Ectodermal cell (in vitro differentiated cells): ENCODE measurements around the gene RBBP9.
A peak's percentile ranks its signal among the peaks of the same experiment; 100 is the strongest.
"Not testable (repeated sequence)": the region's sequence is repeated elsewhere in the genome, so short reads cannot be mapped to it uniquely, and the experiment has no call there.

Experiments
- H3K27ac ChIP-seq: 2 replicates; pipeline ENCODE4 v1.7.0; 2013; ENCODE audit warnings: mild to moderate bottlenecking, low read depth, low read length; ENCODE audit not compliant: insufficient read depth, poor library complexity, severe bottlenecking
- H3K27me3 ChIP-seq: 2 replicates; pipeline ENCODE4 v1.7.0; 2013; ENCODE audit warnings: mild to moderate bottlenecking, low read length; ENCODE audit not compliant: insufficient read depth, control insufficient read depth, poor library complexity, severe bottlenecking
- H3K36me3 ChIP-seq: one replicate; pipeline ENCODE4 v1.7.0; 2013; ENCODE audit warnings: low read length; ENCODE audit not compliant: control insufficient read depth, insufficient read depth
- H3K4me1 ChIP-seq: one replicate; pipeline ENCODE4 v1.7.0; 2013; ENCODE audit warnings: low read length; ENCODE audit not compliant: control insufficient read depth, insufficient read depth
- H3K4me3 ChIP-seq: 2 replicates; pipeline ENCODE4 v1.7.0; 2013; ENCODE audit warnings: low read depth, low read length, control low read depth; ENCODE audit not compliant: insufficient read depth
- H3K9me3 ChIP-seq: 2 replicates; pipeline ENCODE4 v1.7.0; 2013; ENCODE audit warnings: mild to moderate bottlenecking, low read length, moderate library complexity; ENCODE audit not compliant: control insufficient read depth
- WGBS, 2 experiments: methylation state at CpG; one replicate each; pipeline ENCODE4 v1.1.7; 2013; ENCODE audit warnings: missing lambda C conversion rate in 2 of 2; 5-methylcytosine and 5-hydroxymethylcytosine counted together

The RBBP9 gene

GRCh38 chr20:18507218-18508191 is 10.5 kb upstream of the RBBP9 start, which contains the start of gene SEC23B:
SEC23B (plus strand) TSS chr20:18507940; CDS start chr20:18510836, 2,896 bp downstream.
- H3K27me3 ChIP-seq: no peaks in the 10 kb centered on the region
- 0% methylated on average over 68 of the region's 69 CpGs for WGBS, 2 experiments
- H3K27ac ChIP-seq: peak within 1 kb of the TSS; percentile 99
- no peaks in the 10 kb centered on the region for H3K9me3 ChIP-seq
- H3K4me1 ChIP-seq: peaks cover 9% of the 10 kb centered on the region
- H3K4me3 ChIP-seq: peak within 1 kb of the TSS; percentile 99
- H3K36me3 ChIP-seq: peaks cover 6% of the 10 kb centered on the region

- Histone ChIP-seq H3K27me3 (no peaks in the 10 kb centered on the region), H3K27ac (no peak overlapping the region), H3K4me1 (peaks cover 9% of the 10 kb centered on the region), H3K36me3 (peaks cover 6% of the 10 kb centered on the region), H3K9me3 (no peaks in the 10 kb centered on the region), H3K4me3 (peak overlapping the region; percentile 99)
- WGBS, 2 experiments: 70 to 87% methylated on average over 8 of the region's 8 CpGs
Observed at GRCh38 chr20:18506744-18507143, 9.7 kb upstream of the RBBP9 start.

- Histone ChIP-seq H3K36me3 (no peaks in the 10 kb centered on the region), H3K4me1 (peaks cover 9% of the 10 kb centered on the region), H3K27ac (no peak overlapping the region), H3K27me3 (no peaks in the 10 kb centered on the region), H3K4me3 (no peak overlapping the region), H3K9me3 (no peaks in the 10 kb centered on the region)
- 91% methylated on average over 31 of the region's 31 CpGs for WGBS, 2 experiments
Observed at GRCh38 chr20:18504479-18505060, 7.5 kb upstream of the RBBP9 start.

GRCh38 chr20:18501672-18502071 is 4.6 kb upstream of the RBBP9 start:
- H3K4me3 ChIP-seq, H3K4me1 ChIP-seq, H3K27me3 ChIP-seq, H3K36me3 ChIP-seq, H3K27ac ChIP-seq, H3K9me3 ChIP-seq: not testable (repeated sequence)
- 100% methylated on average over 1 of the region's 1 CpG for WGBS, 2 experiments

- Histone ChIP-seq H3K27me3 (no peaks in the 10 kb centered on the region), H3K4me1 (peaks cover 9% of the 10 kb centered on the region), H3K36me3 (peaks cover 11% of the 10 kb centered on the region), H3K9me3 (no peaks in the 10 kb centered on the region), H3K4me3 (peak overlapping the region; percentile 89), H3K27ac (peak overlapping the region; percentile 86)
- 83 to 99% methylated on average over 1 to 3 of the region's 3 CpGs for WGBS, 2 experiments
Observed at GRCh38 chr20:18497603-18498002, 578 bp upstream of the RBBP9 start.

GRCh38 chr20:18496042-18496441 is 983 bp downstream of the RBBP9 start:
- H3K4me3 ChIP-seq: peak overlapping the region; percentile 89
- 53 to 55% methylated on average over 7 of the region's 7 CpGs for WGBS, 2 experiments
- peaks cover 9% of the 10 kb centered on the region for H3K4me1 ChIP-seq
- H3K27ac ChIP-seq: no peak overlapping the region
- no peaks in the 10 kb centered on the region for H3K27me3 ChIP-seq
- H3K9me3 ChIP-seq: no peaks in the 10 kb centered on the region
- H3K36me3 ChIP-seq: peaks cover 13% of the 10 kb centered on the region

GRCh38 chr20:18488301-18488700 is 8.7 kb downstream of the RBBP9 start:
- peaks cover 15% of the 10 kb centered on the region for H3K36me3 ChIP-seq
- H3K27me3 ChIP-seq: no peaks in the 10 kb centered on the region
- 96 to 97% methylated on average over 3 of the region's 3 CpGs for WGBS, 2 experiments
- H3K9me3 ChIP-seq: no peaks in the 10 kb centered on the region
- H3K27ac ChIP-seq: no peak overlapping the region
- H3K4me3 ChIP-seq: no peak overlapping the region
- no peaks in the 10 kb centered on the region for H3K4me1 ChIP-seq

- peaks cover 27% of the 10 kb centered on the region for H3K36me3 ChIP-seq
Observed at GRCh38 chr20:18481596-18481995, 15.4 kb downstream of the RBBP9 start.

GRCh38 chr20:18477821-18478220 is 19.2 kb downstream of the RBBP9 start:
- H3K36me3 ChIP-seq: peaks cover 21% of the 10 kb centered on the region
- no peak overlapping the region for H3K27ac ChIP-seq
- no peaks in the 10 kb centered on the region for H3K9me3 ChIP-seq
- WGBS, 2 experiments: 92 to 95% methylated on average over 1 of the region's 1 CpG
- no peaks in the 10 kb centered on the region for H3K4me1 ChIP-seq
- H3K4me3 ChIP-seq: no peak overlapping the region
- no peaks in the 10 kb centered on the region for H3K27me3 ChIP-seq

More at GRCh38 chr20:18481596-18481995, 15.4 kb downstream of the RBBP9 start:
- H3K4me3 ChIP-seq: no peak overlapping the region
- 96 to 97% methylated on average over 4 of the region's 4 CpGs for WGBS, 2 experiments
- H3K4me1 ChIP-seq: no peaks in the 10 kb centered on the region
- no peak overlapping the region for H3K27ac ChIP-seq
- no peaks in the 10 kb centered on the region for H3K27me3 ChIP-seq
- H3K9me3 ChIP-seq: no peaks in the 10 kb centered on the region

- Histone ChIP-seq H3K36me3 (peaks cover 21% of the 10 kb centered on the region), H3K4me1 (no peaks in the 10 kb centered on the region), H3K9me3 (no peaks in the 10 kb centered on the region), H3K27me3 (no peaks in the 10 kb centered on the region), H3K27ac (no peak overlapping the region), H3K4me3 (no peak overlapping the region)
- 80 to 100% methylated on average over 1 of the region's 1 CpG for WGBS, 2 experiments
Observed at GRCh38 chr20:18477218-18477617, 19.8 kb downstream of the RBBP9 start.
